MM.1S (cell line): Measurements from ENCODE around the gene CATSPERB.
"Not testable (repeated sequence)": the region's sequence is repeated elsewhere in the genome, so short reads cannot be mapped to it uniquely, and the experiment has no call there.

Source experiments
- DNase-seq: peaks from one replicate; pipeline ENCODE4 v3.0.0-alpha.2; 2015
- H2AFZ ChIP-seq: fragments of 300-600 bp; sonication (generic); 2 replicates; pipeline ENCODE4 v1.6.0; 2016; ENCODE audit warnings: antibody characterized with exemption, low read length
- H3F3A ChIP-seq: fragments of 300-600 bp; sonication (generic); 2 replicates; pipeline ENCODE4 v1.6.1; 2016; ENCODE audit warnings: mild to moderate bottlenecking, antibody characterized with exemption, low read length, moderate library complexity, mixed read lengths; ENCODE audit not compliant: insufficient read depth
- H3K27ac ChIP-seq: fragments of 300-600 bp; sonication (generic); 2 replicates; pipeline ENCODE4 v1.5.1; 2016; ENCODE audit warnings: mild to moderate bottlenecking, low read length
- H3K27me3 ChIP-seq: fragments of 300-600 bp; sonication (generic); replicated peaks from 2 replicates; pipeline ENCODE4 v1.6.0; 2016; ENCODE audit warnings: low read length; ENCODE audit not compliant: insufficient read depth
- H3K36me3 ChIP-seq: fragments of 300-600 bp; sonication (generic); replicated peaks from 2 replicates; pipeline ENCODE4 v1.6.1; 2016; ENCODE audit warnings: mild to moderate bottlenecking, low read length, mixed read lengths; ENCODE audit not compliant: insufficient read depth
- H3K4me1 ChIP-seq: fragments of 300-600 bp; sonication (generic); 2 replicates; pipeline ENCODE4 v1.6.1; 2016; ENCODE audit warnings: low read length, mixed read lengths
- H3K4me2 ChIP-seq: fragments of 300-600 bp; sonication (generic); 2 replicates; pipeline ENCODE4 v1.6.0; 2016; ENCODE audit warnings: low read depth, low read length
- H3K4me3 ChIP-seq: fragments of 300-600 bp; sonication (generic); 2 replicates; pipeline ENCODE4 v1.5.1; 2016; ENCODE audit warnings: low read length, mixed read lengths
- H3K79me2 ChIP-seq: fragments of 300-600 bp; sonication (generic); 2 replicates; pipeline ENCODE4 v1.6.1; 2016; ENCODE audit warnings: mixed run types, low read length, mixed read lengths
- H3K9ac ChIP-seq: fragments of 300-600 bp; sonication (generic); 2 replicates; pipeline ENCODE4 v1.6.1; 2016; ENCODE audit warnings: low read length, mixed read lengths
- H3K9me2 ChIP-seq: fragments of 300-600 bp; sonication (generic); replicated peaks from 2 replicates; pipeline ENCODE4 v1.6.1; 2016; ENCODE audit warnings: mild to moderate bottlenecking, low read length, mixed read lengths; ENCODE audit not compliant: insufficient read depth
- H3K9me3 ChIP-seq: fragments of 300-600 bp; sonication (generic); replicated peaks from 2 replicates; pipeline ENCODE4 v1.6.1; 2016; ENCODE audit warnings: mild to moderate bottlenecking, low read length, mixed read lengths; ENCODE audit not compliant: insufficient read depth
- H4K20me1 ChIP-seq: fragments of 300-600 bp; sonication (generic); 2 replicates; pipeline ENCODE4 v1.6.1; 2016; ENCODE audit warnings: mild to moderate bottlenecking, low read length, moderate library complexity, mixed read lengths; ENCODE audit not compliant: insufficient read depth
- EZH2 ChIP-seq: fragments of 300-600 bp; sonication (generic); optimal IDR thresholded peaks from 2 replicates; pipeline ENCODE3; 2017; ENCODE audit warnings: low read depth, mild to moderate bottlenecking, antibody characterized with exemption, low read length, mixed read lengths
- EZH2phosphoT487 ChIP-seq: fragments of 300-600 bp; sonication (generic); IDR thresholded peaks from 2 replicates; pipeline ENCODE4 v1.6.1; 2018; ENCODE audit warnings: antibody characterized with exemption, low read length
- TF ChIP-seq, protein P1 (sequence below): fragments of 300-600 bp; sonication (generic); IDR thresholded peaks from 2 replicates; pipeline ENCODE4 v1.5.1; 2016; ENCODE audit warnings: antibody characterized with exemption, low read length, mixed read lengths

Gene CATSPERB

DNA sequence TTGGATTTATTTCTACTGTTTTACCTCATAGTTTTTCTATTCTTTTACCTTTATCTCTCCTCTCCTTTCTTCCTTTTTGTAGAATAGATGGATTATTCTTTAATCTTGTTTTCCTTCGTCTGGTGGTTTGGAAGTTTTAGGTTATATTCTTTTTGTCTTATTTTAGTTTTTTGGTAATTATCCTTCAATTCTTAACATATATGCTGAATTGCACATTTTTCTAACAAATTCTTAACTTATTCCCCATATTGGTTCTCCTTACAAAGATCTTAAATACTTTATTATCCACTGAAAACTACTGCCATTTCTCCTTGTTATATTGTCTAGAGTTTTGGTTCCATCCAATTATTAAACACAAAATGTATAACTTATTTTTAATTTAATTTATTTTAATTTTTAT is 42.3 kb downstream of the CATSPERB start:
- no peak for DNase-seq
- Histone ChIP-seq H2AFZ (no peak overlapping the region), H3K79me2 (no peaks in the 10 kb centered on the region), H3K27me3 (no peaks in the 10 kb centered on the region), H3K9me2 (no peaks in the 10 kb centered on the region), H3K27ac (no peak overlapping the region), H3F3A (no peaks in the 10 kb centered on the region), H3K4me3 (no peak overlapping the region), H3K9me3 (no peaks in the 10 kb centered on the region), H3K4me1 (no peaks in the 10 kb centered on the region), H3K4me2 (no peak overlapping the region), H4K20me1 (no peaks in the 10 kb centered on the region), H3K9ac (no peak overlapping the region), H3K36me3 (no peaks in the 10 kb centered on the region)
- no peak for TF ChIP-seq EZH2
- TF ChIP-seq, protein P1, sequence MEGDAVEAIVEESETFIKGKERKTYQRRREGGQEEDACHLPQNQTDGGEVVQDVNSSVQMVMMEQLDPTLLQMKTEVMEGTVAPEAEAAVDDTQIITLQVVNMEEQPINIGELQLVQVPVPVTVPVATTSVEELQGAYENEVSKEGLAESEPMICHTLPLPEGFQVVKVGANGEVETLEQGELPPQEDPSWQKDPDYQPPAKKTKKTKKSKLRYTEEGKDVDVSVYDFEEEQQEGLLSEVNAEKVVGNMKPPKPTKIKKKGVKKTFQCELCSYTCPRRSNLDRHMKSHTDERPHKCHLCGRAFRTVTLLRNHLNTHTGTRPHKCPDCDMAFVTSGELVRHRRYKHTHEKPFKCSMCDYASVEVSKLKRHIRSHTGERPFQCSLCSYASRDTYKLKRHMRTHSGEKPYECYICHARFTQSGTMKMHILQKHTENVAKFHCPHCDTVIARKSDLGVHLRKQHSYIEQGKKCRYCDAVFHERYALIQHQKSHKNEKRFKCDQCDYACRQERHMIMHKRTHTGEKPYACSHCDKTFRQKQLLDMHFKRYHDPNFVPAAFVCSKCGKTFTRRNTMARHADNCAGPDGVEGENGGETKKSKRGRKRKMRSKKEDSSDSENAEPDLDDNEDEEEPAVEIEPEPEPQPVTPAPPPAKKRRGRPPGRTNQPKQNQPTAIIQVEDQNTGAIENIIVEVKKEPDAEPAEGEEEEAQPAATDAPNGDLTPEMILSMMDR, result no peak

DNA sequence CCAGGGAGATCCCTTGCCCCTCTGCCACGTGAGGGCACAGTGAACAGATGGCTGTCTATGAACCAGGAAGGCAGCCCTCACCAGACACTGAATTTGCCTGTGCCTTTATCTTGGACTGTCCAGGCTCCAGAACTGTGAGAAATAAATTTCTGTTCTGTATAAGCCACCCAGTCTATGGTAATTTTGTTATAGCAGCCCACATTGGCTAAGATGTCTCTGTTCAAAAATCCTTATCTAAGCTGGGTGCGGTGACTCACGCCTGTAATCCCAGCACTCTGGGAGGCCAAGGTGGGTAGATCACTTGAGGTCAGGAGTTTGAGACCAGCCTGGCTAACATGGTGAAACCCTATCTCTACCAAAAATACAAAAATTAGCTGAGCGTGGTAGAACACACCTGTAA is 44.5 kb downstream of the CATSPERB start:
- DNase-seq, H3F3A ChIP-seq, H3K4me3 ChIP-seq, H3K4me2 ChIP-seq, H3K36me3 ChIP-seq, H2AFZ ChIP-seq, H3K27me3 ChIP-seq, H4K20me1 ChIP-seq, H3K27ac ChIP-seq, H3K9me2 ChIP-seq, H3K4me1 ChIP-seq, H3K9me3 ChIP-seq, H3K79me2 ChIP-seq, H3K9ac ChIP-seq: not testable (repeated sequence)

DNA sequence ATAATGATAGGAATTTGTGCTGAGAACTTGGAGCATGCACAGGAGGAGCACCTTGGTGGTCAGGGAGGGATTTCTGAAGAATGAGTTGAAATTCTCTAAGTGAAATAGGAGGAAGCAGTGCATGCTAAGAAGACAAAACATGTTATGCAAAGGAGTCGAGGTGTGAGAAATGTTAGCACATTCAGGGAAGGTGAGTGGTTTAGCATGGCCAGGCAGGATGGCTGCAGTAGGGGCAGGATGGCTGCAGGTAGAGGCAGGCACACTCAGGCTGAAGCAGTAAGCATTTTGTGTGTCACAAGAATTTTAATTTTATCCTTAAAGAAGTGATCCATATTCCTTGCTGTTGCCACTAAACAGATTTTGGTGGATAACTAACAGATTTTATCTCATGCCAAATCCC is 46.3 kb downstream of the CATSPERB start:
- Histone ChIP-seq H3F3A (no peaks in the 10 kb centered on the region), H3K4me1 (no peaks in the 10 kb centered on the region), H2AFZ (no peak overlapping the region), H3K36me3 (no peaks in the 10 kb centered on the region), H3K4me3 (no peak overlapping the region), H3K9me3 (no peaks in the 10 kb centered on the region), H3K27ac (no peak overlapping the region), H3K9ac (no peak overlapping the region), H3K27me3 (no peaks in the 10 kb centered on the region), H4K20me1 (no peaks in the 10 kb centered on the region), H3K79me2 (no peaks in the 10 kb centered on the region), H3K9me2 (no peaks in the 10 kb centered on the region), H3K4me2 (no peak overlapping the region)
- TF ChIP-seq, protein P1, result no peak
- TF ChIP-seq EZH2phosphoT487, result no peak
- no peak for TF ChIP-seq EZH2
- no peak for DNase-seq

DNA sequence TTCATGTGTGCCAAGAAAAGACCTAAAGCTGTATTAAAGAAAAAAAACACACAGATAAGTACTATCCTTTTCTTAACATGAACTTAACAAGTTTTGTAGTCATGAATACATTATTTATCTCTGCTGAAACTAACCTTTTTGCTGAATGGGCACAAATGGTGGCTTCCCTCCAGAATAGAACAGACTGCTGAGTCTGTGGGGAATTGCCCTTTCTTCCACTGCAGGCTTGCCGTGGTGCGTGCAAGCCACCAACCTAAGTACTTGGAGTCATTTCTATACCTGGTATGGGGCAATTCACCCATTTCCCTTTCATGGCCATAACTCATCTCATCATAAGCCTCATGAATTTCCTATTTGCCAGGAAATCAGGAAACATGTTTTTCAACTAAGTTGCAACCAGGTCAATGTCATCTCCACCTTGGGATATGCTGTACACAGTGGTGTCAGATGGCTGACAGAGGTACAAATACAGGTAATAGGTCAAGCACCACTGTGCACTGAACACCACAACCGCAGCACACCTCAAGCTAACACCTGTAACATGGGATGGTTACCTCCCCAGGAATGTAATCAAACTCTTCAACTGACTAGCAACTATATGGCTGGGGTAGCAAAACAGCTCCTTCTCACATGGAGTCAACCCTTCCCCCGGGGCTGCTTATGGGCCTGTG is 49.9 kb downstream of the CATSPERB start:
- no peaks in the 10 kb centered on the region for H3K4me1 ChIP-seq
- TF ChIP-seq, protein P1, result no peak
- TF ChIP-seq EZH2phosphoT487 (no peak), EZH2 (no peak)
- H4K20me1 ChIP-seq, result no peaks in the 10 kb centered on the region
- H2AFZ ChIP-seq, result no peak overlapping the region
- no peak for DNase-seq
- H3K79me2 ChIP-seq, result no peaks in the 10 kb centered on the region
- no peak overlapping the region for H3K4me3 ChIP-seq
- H3K9me2 ChIP-seq, result no peaks in the 10 kb centered on the region
- no peaks in the 10 kb centered on the region for H3K9me3 ChIP-seq
- no peaks in the 10 kb centered on the region for H3K36me3 ChIP-seq
- H3K27ac ChIP-seq, result no peak overlapping the region
- no peak overlapping the region for H3K9ac ChIP-seq
- no peaks in the 10 kb centered on the region for H3F3A ChIP-seq
- no peaks in the 10 kb centered on the region for H3K27me3 ChIP-seq
- no peak overlapping the region for H3K4me2 ChIP-seq
